Lower lobe of right lung (tissue), 2 donors: ENCODE data around the gene CCL19. TPM values are rescaled to one million over a fixed set of nuclear protein-coding genes. Genes with fewer than 3 reads are reported as not detected.

Source experiments
- ATAC-seq, 2 donors: fragments of 200-7000 bp; cut with Tn5 transposase; one replicate each; pipeline ENCODE4 v1.9.1; 2020 to 2022; ENCODE audit warnings: mild to moderate bottlenecking in 2 of 2, moderate library complexity in 2 of 2
- DNase-seq: peaks from one replicate; pipeline ENCODE4 v3.0.0-alpha.2; 2020
- H3K27ac ChIP-seq: fragments of 200-600 bp; one replicate; pipeline ENCODE4 v1.8.0; 2022
- H3K27me3 ChIP-seq: fragments of 200-600 bp; one replicate; pipeline ENCODE4 v1.8.0; 2022; ENCODE audit warnings: low read depth
- H3K36me3 ChIP-seq: fragments of 200-600 bp; one replicate; pipeline ENCODE4 v1.8.0; 2022; ENCODE audit warnings: mild to moderate bottlenecking
- H3K4me1 ChIP-seq: fragments of 200-600 bp; one replicate; pipeline ENCODE4 v1.8.0; 2022
- H3K4me3 ChIP-seq: fragments of 200-600 bp; one replicate; pipeline ENCODE4 v1.8.0; 2022; ENCODE audit warnings: mild to moderate bottlenecking
- H3K9me3 ChIP-seq: fragments of 200-600 bp; one replicate; pipeline ENCODE4 v1.8.0; 2022
- CTCF ChIP-seq: fragments of 200-600 bp; IDR thresholded peaks from one replicate; pipeline ENCODE4 v1.8.0; 2022; ENCODE audit warnings: antibody characterized with exemption, mild to moderate bottlenecking
- intact Hi-C: fragments of 100-400 bp; cut with DNase I; formaldehyde crosslinking; loops from one replicate; pipeline ENCODE4 v1.11.0; 2022
- total RNA-seq: library from RNA; stranded (reverse); fragmentation: NEBNext Ultra II Directional; extraction: Animal tissue kit (Norgen Biotek cat#: 25700); gene quantifications from one replicate; pipeline ENCODE4 v1.2.1, GENCODE V29; 2021
- donor health status: DM: no; HTN: yes; CAD: no; lungs with severe emphysema.

The CCL19 gene
- total RNA-seq, 1 donor from 2014 or later: 2.4 TPM

- H3K36me3 ChIP-seq: no peaks in the 10 kb centered on the region
- peak overlapping the region; percentile 77 for H3K27ac ChIP-seq
- peaks cover 7% of the 10 kb centered on the region for H3K4me1 ChIP-seq
- peak overlapping the region; percentile 82 for H3K4me3 ChIP-seq
- no peaks in the 10 kb centered on the region for H3K27me3 ChIP-seq
- H3K9me3 ChIP-seq: no peaks in the 10 kb centered on the region
- ATAC-seq (peak; percentile 95 to 96), DNase-seq (peak; percentile 87)
- intact Hi-C loops: no loop called here
- peak; percentile 100 for TF ChIP-seq CTCF
Measured at GRCh38 chr9:34701769-34702736, 11.0 kb upstream of the CCL19 start.

- intact Hi-C loops: no loop called here
Measured at GRCh38 chr9:34701023-34701768, 10.1 kb upstream of the CCL19 start.

GRCh38 chr9:34694811-34695210, 3.7 kb upstream of the CCL19 start:
- Histone ChIP-seq H3K27me3 (no peaks in the 10 kb centered on the region), H3K9me3 (no peaks in the 10 kb centered on the region), H3K4me3 (no peak overlapping the region), H3K36me3 (no peaks in the 10 kb centered on the region), H3K4me1 (peaks cover 5% of the 10 kb centered on the region), H3K27ac (no peak overlapping the region)
- intact Hi-C loops: no loop called here
- DNase-seq: no peak
- no peak for TF ChIP-seq CTCF
- ATAC-seq: no peak

More at GRCh38 chr9:34701023-34701768, 10.1 kb upstream of the CCL19 start:
- no peaks in the 10 kb centered on the region for H3K27me3 ChIP-seq
- H3K9me3 ChIP-seq: no peaks in the 10 kb centered on the region
- H3K27ac ChIP-seq: peak overlapping the region; percentile 77
- peak overlapping the region; percentile 82 for H3K4me3 ChIP-seq
- H3K36me3 ChIP-seq: no peaks in the 10 kb centered on the region
- DNase-seq (peak; percentile 79), ATAC-seq (peak; percentile 95 to 97)
- H3K4me1 ChIP-seq: peaks cover 7% of the 10 kb centered on the region
- peak; percentile 95 for TF ChIP-seq CTCF

GRCh38 chr9:34693560-34693959, 2.5 kb upstream of the CCL19 start:
- ATAC-seq: no peak
- H3K4me1 ChIP-seq: peaks cover 5% of the 10 kb centered on the region
- no peak for TF ChIP-seq CTCF

GRCh38 chr9:34691936-34692315, 850 bp upstream of the CCL19 start:
- no peak for TF ChIP-seq CTCF
- Histone ChIP-seq H3K4me1 (peaks cover 5% of the 10 kb centered on the region), H3K4me3 (no peak overlapping the region), H3K27me3 (no peaks in the 10 kb centered on the region), H3K9me3 (no peaks in the 10 kb centered on the region), H3K36me3 (no peaks in the 10 kb centered on the region), H3K27ac (no peak overlapping the region)
- ATAC-seq: no peak
- DNase-seq: no peak
- intact Hi-C loops: no loop called here

More at GRCh38 chr9:34693560-34693959, 2.5 kb upstream of the CCL19 start:
- intact Hi-C loops: no loop called here
- Histone ChIP-seq H3K9me3 (no peaks in the 10 kb centered on the region), H3K4me3 (no peak overlapping the region), H3K36me3 (no peaks in the 10 kb centered on the region), H3K27me3 (no peaks in the 10 kb centered on the region), H3K27ac (no peak overlapping the region)
- no peak for DNase-seq
